Mesenteric fat pad (tissue), 1 donor: ENCODE data around the gene CYP24A1. TPM values are rescaled to one million over a fixed set of nuclear protein-coding genes. Genes with fewer than 3 reads are reported as not detected.

Source experiments
- DNase-seq: peaks from one replicate; pipeline ENCODE4 v3.0.0-alpha.2; 2020; ENCODE audit warnings: low spot score
- total RNA-seq: library from RNA; stranded (reverse); fragmentation: NEBNext Ultra II Directional; extraction: Animal tissue kit (Norgen Biotek cat#: 25700); gene quantifications from one replicate; pipeline ENCODE4 v1.2.1, GENCODE V29; 2021
- donor health status: DM: yes; HTN: yes; CAD: no.

Gene CYP24A1
- total RNA-seq, 1 donor from 2014 or later: not detected

- no peak for DNase-seq
These were observed 58.5 kb downstream of the CYP24A1 start for GRCh38 chr20:54115172-54115854.

GRCh38 chr20:54114109-54114508, 59.7 kb downstream of the CYP24A1 start:
- no peak for DNase-seq

- no peak for DNase-seq
These were observed 60.2 kb downstream of the CYP24A1 start for GRCh38 chr20:54113566-54113965.

- no peak for DNase-seq
These were observed 61.4 kb downstream of the CYP24A1 start for GRCh38 chr20:54112221-54112884.

GRCh38 chr20:54111460-54111859, 62.3 kb downstream of the CYP24A1 start:
- DNase-seq: no peak

GRCh38 chr20:54110457-54110856, 63.3 kb downstream of the CYP24A1 start:
- no peak for DNase-seq

GRCh38 chr20:54110041-54110440, 63.7 kb downstream of the CYP24A1 start:
- no peak for DNase-seq

GRCh38 chr20:54108817-54109216, 65.0 kb downstream of the CYP24A1 start:
- DNase-seq: no peak

GRCh38 chr20:54108326-54108642, 65.5 kb downstream of the CYP24A1 start:
- DNase-seq: no peak

- DNase-seq: no peak
These were observed 66.0 kb downstream of the CYP24A1 start for GRCh38 chr20:54107600-54108325.

GRCh38 chr20:54107181-54107580, 66.6 kb downstream of the CYP24A1 start:
- no peak for DNase-seq

GRCh38 chr20:54106162-54106561, 67.6 kb downstream of the CYP24A1 start:
- no peak for DNase-seq

GRCh38 chr20:54105653-54106052, 68.1 kb downstream of the CYP24A1 start:
- no peak for DNase-seq

- no peak for DNase-seq
These were observed 69.0 kb downstream of the CYP24A1 start for GRCh38 chr20:54104781-54105180.

GRCh38 chr20:54103762-54104600, 69.8 kb downstream of the CYP24A1 start:
- no peak for DNase-seq

Other genes starting within 250 kb of the CYP24A1 start
- 0.51 TPM for gene BCAS1, start 103.4 kb downstream of the CYP24A1 start, total RNA-seq
- gene PFDN4, start 34.1 kb upstream of the CYP24A1 start, total RNA-seq: 19.8 TPM